Heart left ventricle (tissue), 16 donors: ENCODE results near the gene ACO1. TPM values are rescaled to one million over a fixed set of nuclear protein-coding genes. Genes with fewer than 3 reads are reported as not detected.

Experiments used
- ATAC-seq, 4 donors: fragments of 200-7000 bp; cut with Tn5 transposase; one replicate each; pipeline ENCODE4 v1.9.1; 2020 to 2022; ENCODE audit warnings: moderate library complexity in 4 of 4, mild to moderate bottlenecking in 3 of 4, moderate number of reproducible peaks in 1 of 4
- DNase-seq, 5 donors: peaks; one replicate each; pipeline ENCODE4 v3.0.0-alpha.2; 2020
- H3K27ac ChIP-seq, 12 donors: fragments of 200-600 bp; sonication (generic) in 4 of 12; one replicate each; pipeline versions ENCODE4 v1.5.0 to v1.8.0; 2016 to 2022; ENCODE audit warnings: mild to moderate bottlenecking in 2 of 12
- H3K27me3 ChIP-seq, 9 donors: fragments of 200-600 bp; sonication (generic) in 2 of 9; one replicate each; pipeline versions ENCODE4 v1.5.1 to v1.8.0; 2016 to 2022; ENCODE audit warnings: mild to moderate bottlenecking in 3 of 9
- H3K36me3 ChIP-seq, 9 donors: fragments of 200-600 bp; sonication (generic) in 2 of 9; one replicate each; pipeline versions ENCODE4 v1.5.0 to v1.8.0; 2018 to 2022; ENCODE audit warnings: mild to moderate bottlenecking in 2 of 9
- H3K4me1 ChIP-seq, 12 donors: fragments of 200-600 bp; sonication (generic) in 4 of 12; one replicate each; pipeline versions ENCODE4 v1.5.0 to v1.8.0; 2016 to 2022; ENCODE audit warnings: mild to moderate bottlenecking in 3 of 12
- H3K4me3 ChIP-seq, 12 donors: fragments of 200-600 bp; sonication (generic) in 4 of 12; one replicate each; pipeline versions ENCODE4 v1.5.0 to v1.8.0; 2017 to 2022; ENCODE audit warnings: mild to moderate bottlenecking in 9 of 12, moderate library complexity in 4 of 12
- H3K9me3 ChIP-seq, 12 donors: fragments of 200-600 bp; sonication (generic) in 4 of 12; one replicate each; pipeline versions ENCODE4 v1.5.0 to v1.8.0; 2016 to 2022; ENCODE audit warnings: mild to moderate bottlenecking in 1 of 12
- CTCF ChIP-seq, 12 donors: fragments of 200-600 bp; sonication (generic) in 4 of 12; IDR thresholded peaks; one replicate each; pipeline versions ENCODE4 v1.5.0 to v1.8.0; 2018 to 2022; ENCODE audit warnings: antibody characterized with exemption in 12 of 12, mild to moderate bottlenecking in 5 of 12
- POLR2A ChIP-seq, 2 donors: fragments of 450-650 bp; IDR thresholded peaks; one replicate each; pipeline ENCODE4 v1.6.1; 2017; ENCODE audit warnings: antibody characterized with exemption in 2 of 2, mild to moderate bottlenecking in 2 of 2, moderate library complexity in 2 of 2
- WGBS, 4 donors: extraction: QIAGEN DNeasy Blood & Tissue Kit in 2 of 4; methylation state at CpG; one replicate each; pipeline versions ENCODE4 v1.1.5 to v1.1.7; 2013 to 2018; 5-methylcytosine and 5-hydroxymethylcytosine counted together
- intact Hi-C, 10 donors: fragments of 100-400 bp; cut with DNase I; formaldehyde crosslinking; loops; one replicate each; pipeline versions ENCODE4 v1.11.1 to v1.14.2; 2022
- polyA plus RNA-seq, 2 donors: library from polyadenylated mRNA; stranded (reverse); fragments of 200-250 nt; gene quantifications; one replicate each; pipeline ENCODE4 v1.2.3, GENCODE V29; 2013
- total RNA-seq, 9 donors: library from RNA; depleted of rRNA in 2 of 9; stranded (reverse); fragments of >200 nt in 2 of 9; fragmentation: NEBNext Ultra II Directional in 3 of 9; extraction: Animal tissue kit (Norgen Biotek cat#: 25700) in 3 of 9; gene quantifications; one replicate each; pipeline versions ENCODE4 v1.1.0 to v1.2.4, GENCODE V29; 2016 to 2023
- donor health status: ischemic (EF 13 %, LVEDD 7.1; RV severe dilation, severe dysfunction).
- donor health status: healthy with polysubstance abuse.
- donor health status: DM: no; HTN: yes; CAD: no.
- donor health status: DM: no; HTN: no; CAD: no.
- donor health status: ischemic (EF 25% LVEDD 6.9; RV normal size, moderate dysfunction).
- donor health status: ischemic (EF 25% LVEDD 5.7; RV mildly dilated, moderate dysfunction).
- donor health status: healthy.
- donor health status: DM: yes; HTN: yes; CAD: no.
- donor health status: ischemic (EF 35%, LVEDD 5.7; RV mildly dilated, moderate dysfunction).
- donor health status: nonischemic (EF 11% LVEDD 7.7; RV severe dilation, severe dysfunction).
- donor health status: DM: yes; HTN: yes; CAD: no.
- donor health status: PGD.
- donor health status: ischemic (EF 29% LVEDD 5.4; RV normal size, mild dysfunction).
- donor health status: nonischemic (EF 23%, LVEDD 6.1; RV moderate dilation, normal function).

The ACO1 gene
- total and polyA plus RNA-seq, 11 donors = 17.6 to 68.3 (median 60.7) TPM

DNA sequence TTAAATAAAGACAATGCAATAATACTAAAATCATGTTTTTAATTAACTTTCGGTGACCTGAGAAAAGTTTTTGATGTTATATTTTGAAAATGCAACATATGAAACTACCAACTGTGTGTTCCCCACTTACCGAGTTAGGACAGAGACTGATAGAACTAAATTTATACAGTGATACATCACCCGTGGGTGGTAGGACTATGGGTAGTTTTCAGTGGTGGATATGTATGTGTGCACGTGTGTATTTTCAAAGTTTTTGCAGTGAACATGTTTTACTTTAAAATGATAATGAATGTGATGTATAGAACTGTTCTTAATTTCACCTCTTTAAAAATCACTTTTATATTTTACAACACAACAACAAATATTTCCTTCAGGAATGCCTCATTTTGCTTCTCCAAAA, 25.0 kb upstream of the ACO1 start:
- 67 to 75% (median 70%) methylated on average over 4 of the region's 4 CpGs for WGBS, 4 donors
- DNase-seq = no peak

DNA sequence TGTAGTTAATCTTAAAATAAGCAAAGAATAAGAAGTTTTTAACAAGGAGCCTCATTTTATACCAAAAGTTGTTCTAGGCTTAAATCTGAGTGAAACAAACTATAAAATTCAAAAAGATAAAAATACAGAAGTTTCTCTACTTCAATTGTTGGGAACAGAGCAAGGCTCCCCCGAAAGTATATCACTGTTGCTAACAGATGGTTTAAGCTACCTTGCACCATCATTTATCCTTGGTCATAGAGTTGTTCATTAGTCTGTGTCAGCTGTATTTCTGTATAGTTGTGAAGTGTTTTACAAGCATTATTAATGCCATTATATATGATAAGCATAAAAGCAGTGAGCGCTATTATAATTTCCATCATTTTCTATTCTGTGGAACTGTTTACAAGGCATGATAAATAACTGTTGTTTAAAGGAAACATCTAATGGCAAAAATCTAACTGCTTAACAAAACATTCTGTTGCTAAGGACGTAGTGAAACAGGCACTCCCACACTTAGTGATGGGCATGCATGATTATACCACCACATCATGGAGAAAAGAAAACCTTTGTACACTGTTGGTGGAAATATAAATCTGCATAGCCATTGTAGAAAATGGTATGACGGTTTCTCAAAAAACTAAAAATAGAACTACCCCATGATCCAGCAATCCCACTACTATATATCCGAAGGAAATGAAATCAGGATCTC, 23.3 kb upstream of the ACO1 start:
- Histone ChIP-seq H3K36me3 (no peaks in the 10 kb centered on the region), H3K27ac (no peak overlapping the region), H3K9me3 (no peaks in the 10 kb centered on the region), H3K4me3 (no peak overlapping the region), H3K4me1 (no peaks in the 10 kb centered on the region), H3K27me3 (peaks cover 0 to 12% (median 0%) of the 10 kb centered on the region in 9 donors)
- DNase-seq (no peak), ATAC-seq (no peak)
- intact Hi-C loops = no loop called here
- no peak for TF ChIP-seq CTCF (IDR thresholded peaks at IDR 0.05)
- TF ChIP-seq POLR2A (IDR thresholded peaks at IDR 0.05) = no peak
- 67 to 75% (median 73%) methylated on average over 5 of the region's 5 CpGs for WGBS, 4 donors

More for the DNA sequence above, 25.0 kb upstream of the ACO1 start:
- H3K36me3 ChIP-seq = no peaks in the 10 kb centered on the region
- H3K27me3 ChIP-seq = peaks cover 0 to 12% (median 0%) of the 10 kb centered on the region in 9 donors
- no peak for ATAC-seq
- no peak overlapping the region for H3K4me3 ChIP-seq
- H3K27ac ChIP-seq = no peak overlapping the region
- H3K9me3 ChIP-seq = no peaks in the 10 kb centered on the region
- no peaks in the 10 kb centered on the region for H3K4me1 ChIP-seq
- intact Hi-C loops = no loop called here
- TF ChIP-seq POLR2A (IDR thresholded peaks at IDR 0.05) (no peak), CTCF (IDR thresholded peaks at IDR 0.05) (no peak)

- H3K36me3 ChIP-seq = no peaks in the 10 kb centered on the region
- H3K27ac ChIP-seq = no peak overlapping the region
- H3K4me1 ChIP-seq = no peaks in the 10 kb centered on the region
- H3K9me3 ChIP-seq = peaks cover 0 to 20% (median 0%) of the 10 kb centered on the region in 12 donors
- DNase-seq (no peak), ATAC-seq (no peak)
- no peak overlapping the region for H3K4me3 ChIP-seq
- intact Hi-C loops = loop anchor here in 2 of 10 donors (5.0 to 10.0 kb wide), 2 partner anchors 154 to 596 kb away; partner anchors contain the start of gene RIGI (in 1 of the 2)
- TF ChIP-seq POLR2A (IDR thresholded peaks at IDR 0.05) (no peak), CTCF (IDR thresholded peaks at IDR 0.05) (no peak)
- H3K27me3 ChIP-seq = peaks cover 0 to 4% (median 0%) of the 10 kb centered on the region in 9 donors
Observed at GRCh38 chr9:32371279-32371678, 13.2 kb upstream of the ACO1 start.

DNA sequence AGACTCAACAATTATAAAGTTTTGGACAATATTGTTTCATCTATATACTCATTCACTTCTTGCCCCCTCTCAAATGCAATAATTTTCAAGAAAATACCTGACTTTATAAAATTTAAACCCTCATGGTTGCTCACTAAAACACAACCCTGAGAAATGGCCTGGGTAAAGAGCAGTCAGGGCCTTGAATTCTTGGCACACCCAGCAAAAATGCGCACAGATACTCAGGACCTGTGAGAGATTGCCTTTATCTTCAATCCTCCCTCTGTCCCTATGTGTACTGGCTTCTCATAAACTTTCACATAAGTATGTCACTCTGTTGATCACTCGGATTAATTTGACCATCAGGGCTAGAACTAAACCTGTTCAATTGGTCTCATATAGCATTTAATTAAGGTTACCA, 12.8 kb upstream of the ACO1 start:
- Histone ChIP-seq H3K27me3 (peaks cover 0 to 4% (median 0%) of the 10 kb centered on the region in 9 donors), H3K4me3 (no peak overlapping the region), H3K27ac (no peak overlapping the region), H3K36me3 (no peaks in the 10 kb centered on the region), H3K9me3 (peaks cover 0 to 20% (median 0%) of the 10 kb centered on the region in 12 donors), H3K4me1 (no peaks in the 10 kb centered on the region)
- TF ChIP-seq CTCF (IDR thresholded peaks at IDR 0.05) (no peak), POLR2A (IDR thresholded peaks at IDR 0.05) (no peak)
- ATAC-seq = no peak
- intact Hi-C loops = loop anchor here in 2 of 10 donors (5.0 to 10.0 kb wide), 2 partner anchors 153 to 596 kb away; partner anchors contain the start of gene RIGI (in 1 of the 2)
- no peak for DNase-seq
- WGBS, 4 donors = 82 to 90% (median 85%) methylated on average over 2 of the region's 2 CpGs
